Tibial artery (tissue), 4 donors: ENCODE results near the gene BTBD18.

Experiments used
- DNase-seq, 2 donors: peaks; one replicate each; pipeline ENCODE4 v3.0.0-alpha.2; 2019
- H3K27ac ChIP-seq, 2 donors: fragments of 200-600 bp; sonication (generic) in 1 of 2; 1 replicate in 1 of 2; 2 replicates in 1 of 2; pipeline ENCODE4 v1.5.1; 2018 to 2019; ENCODE audit warnings: mild to moderate bottlenecking in 1 of 2
- H3K27me3 ChIP-seq, 2 donors: fragments of 200-600 bp; sonication (generic) in 1 of 2; one replicate each; pipeline versions ENCODE4 v1.5.1 to v1.6.0; 2016 to 2019
- H3K36me3 ChIP-seq, 3 donors: fragments of 200-600 bp; sonication (generic) in 2 of 3; one replicate each; pipeline ENCODE4 v1.5.1; 2016 to 2019; ENCODE audit warnings: mild to moderate bottlenecking in 2 of 3
- H3K4me1 ChIP-seq, 4 donors: fragments of 200-600 bp; sonication (generic) in 2 of 4; 1 replicate in 3 of 4; 2 replicates in 1 of 4; pipeline ENCODE4 v1.5.1; 2016 to 2019
- H3K4me3 ChIP-seq, 2 donors: fragments of 200-600 bp; sonication (generic) in 1 of 2; 1 replicate in 1 of 2; 2 replicates in 1 of 2; pipeline ENCODE4 v1.5.1; 2018 to 2019; ENCODE audit warnings: mild to moderate bottlenecking in 2 of 2
- H3K9me3 ChIP-seq, 3 donors: fragments of 200-600 bp; sonication (generic) in 1 of 3; one replicate each; pipeline ENCODE4 v1.5.1; 2016 to 2019
- CTCF ChIP-seq, 2 experiments: fragments of 200-600 bp in 1 of 2; fragments of 450-650 bp in 1 of 2; IDR thresholded peaks; one replicate each; pipeline ENCODE4 v1.5.1; 2017 to 2019; ENCODE audit warnings: antibody characterized with exemption in 2 of 2, mild to moderate bottlenecking in 1 of 2, moderate library complexity in 1 of 2
- intact Hi-C: fragments of 100-400 bp; cut with DNase I; formaldehyde crosslinking; loops from one replicate; pipeline ENCODE4 v1.15.0; 2023; ENCODE audit warnings: low total_unique reads

Gene BTBD18

GRCh38 chr11:57761301-57762234, 9.9 kb upstream of the BTBD18 start, which contains the start of gene CTNND1:
Gene CTNND1, plus strand, starts transcription at chr11:57761802. Its CDS starts 29,677 bp downstream, at chr11:57791479.
- intact Hi-C loops, result loop anchor here (5.0 kb wide), 1 partner anchor 36 kb away; no protein-coding TSS in a partner anchor
- Histone ChIP-seq H3K27ac (peak within 1 kb of the TSS; percentile 82 to 93), H3K4me1 (peaks cover 0 to 28% (median 22%) of the 10 kb centered on the region in 4 donors), H3K4me3 (peak within 1 kb of the TSS; percentile 55 to 64), H3K36me3 (no peaks in the 10 kb centered on the region), H3K9me3 (no peaks in the 10 kb centered on the region), H3K27me3 (no peaks in the 10 kb centered on the region)
- peak; percentile 89 to 95 for DNase-seq
- no peak for TF ChIP-seq CTCF (IDR thresholded peaks at IDR 0.05)

- Histone ChIP-seq H3K27ac (no peak overlapping the region), H3K9me3 (no peaks in the 10 kb centered on the region), H3K36me3 (no peaks in the 10 kb centered on the region), H3K4me3 (no peak overlapping the region), H3K27me3 (no peaks in the 10 kb centered on the region), H3K4me1 (peaks cover 0 to 3% (median 0%) of the 10 kb centered on the region in 4 donors)
- intact Hi-C loops, result no loop called here
- TF ChIP-seq CTCF (IDR thresholded peaks at IDR 0.05), result no peak
- no peak for DNase-seq
Measured at GRCh38 chr11:57758174-57758573, 6.6 kb upstream of the BTBD18 start.

GRCh38 chr11:57752954-57753353, 1.3 kb upstream of the BTBD18 start:
- Histone ChIP-seq H3K4me1 (no peaks in the 10 kb centered on the region), H3K27ac (no peak overlapping the region), H3K27me3 (no peaks in the 10 kb centered on the region), H3K9me3 (no peaks in the 10 kb centered on the region), H3K4me3 (no peak overlapping the region), H3K36me3 (no peaks in the 10 kb centered on the region)
- intact Hi-C loops, result no loop called here
- TF ChIP-seq CTCF (IDR thresholded peaks at IDR 0.05), result no peak
- no peak for DNase-seq

- Histone ChIP-seq H3K27ac (no peak overlapping the region), H3K9me3 (no peaks in the 10 kb centered on the region), H3K4me1 (no peaks in the 10 kb centered on the region), H3K36me3 (peaks cover 0 to 9% (median 4%) of the 10 kb centered on the region in 3 donors), H3K4me3 (no peak overlapping the region), H3K27me3 (no peaks in the 10 kb centered on the region)
- no peak for TF ChIP-seq CTCF (IDR thresholded peaks at IDR 0.05)
- no peak for DNase-seq
- intact Hi-C loops, result no loop called here
Measured at GRCh38 chr11:57751176-57751575, 443 bp downstream of the BTBD18 start.

- no peaks in the 10 kb centered on the region for H3K9me3 ChIP-seq
- peaks cover 23 to 46% (median 31%) of the 10 kb centered on the region in 3 donors for H3K36me3 ChIP-seq
- H3K27me3 ChIP-seq, result no peaks in the 10 kb centered on the region
- intact Hi-C loops, result loop anchor here (10.0 kb wide), 1 partner anchor 58 kb away; no protein-coding TSS in a partner anchor
- H3K4me3 ChIP-seq, result no peak overlapping the region
- no peak for DNase-seq
- H3K27ac ChIP-seq, result no peak overlapping the region
- TF ChIP-seq CTCF (IDR thresholded peaks at IDR 0.05), result no peak
- peaks cover 0 to 13% (median 9%) of the 10 kb centered on the region in 4 donors for H3K4me1 ChIP-seq
Measured at GRCh38 chr11:57746920-57747319, 4.7 kb downstream of the BTBD18 start.
